BE2C (cell line): ENCODE results near the gene MAP4.
A peak's percentile ranks its signal among the peaks of the same experiment; 100 is the strongest.

ENCODE experiments used
- DNase-seq: peaks from one replicate; pipeline ENCODE4 v3.0.0-alpha.2; 2020
- H3K27me3 ChIP-seq: fragments of 250-450 bp; sonication (Bioruptor Pico); 2 replicates; pipeline ENCODE4 v1.5.1; 2020; ENCODE audit warnings: mild to moderate bottlenecking
- H3K36me3 ChIP-seq: fragments of 250-450 bp; sonication (Bioruptor Pico); 2 replicates; pipeline ENCODE4 v1.5.1; 2020; ENCODE audit warnings: mild to moderate bottlenecking
- H3K4me1 ChIP-seq: fragments of 250-450 bp; sonication (Bioruptor Pico); 2 replicates; pipeline ENCODE4 v1.5.1; 2020
- H3K4me3 ChIP-seq: 2 replicates; pipeline ENCODE4 v1.5.1; 2011; ENCODE audit warnings: low read depth, low read length
- H3K9me3 ChIP-seq: fragments of 250-450 bp; sonication (Bioruptor Pico); 2 replicates; pipeline ENCODE4 v1.5.1; 2020
- CTCF ChIP-seq: IDR thresholded peaks from 2 replicates; pipeline ENCODE4 v1.5.1; 2012; ENCODE audit warnings: mild to moderate bottlenecking, low read depth, low read length

The MAP4 gene

DNA sequence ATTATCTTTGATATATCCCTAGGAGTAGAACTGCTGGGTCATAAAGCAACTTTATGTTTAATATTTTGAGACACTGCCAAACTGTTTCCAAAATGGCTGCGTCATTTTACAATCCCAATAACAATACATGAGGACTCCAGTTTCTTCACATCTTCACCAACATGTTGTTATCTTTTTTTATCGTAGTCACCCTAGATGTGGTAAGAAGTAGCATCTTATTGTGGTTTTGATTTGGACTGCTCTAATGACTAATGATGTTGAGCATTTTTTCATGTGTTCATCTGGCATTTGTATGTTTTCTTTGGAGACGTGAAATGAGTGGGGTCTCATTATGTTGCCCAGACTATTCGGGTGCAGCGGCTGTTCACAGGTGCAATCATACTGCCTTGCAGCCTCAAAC is 83.8 kb downstream of the MAP4 start:
- no peaks in the 10 kb centered on the region for H3K36me3 ChIP-seq
- no peaks in the 10 kb centered on the region for H3K9me3 ChIP-seq
- H3K27me3 ChIP-seq, result no peaks in the 10 kb centered on the region
- no peaks in the 10 kb centered on the region for H3K4me1 ChIP-seq
- TF ChIP-seq CTCF, result no peak
- DNase-seq, result no peak
- H3K4me3 ChIP-seq, result no peak overlapping the region

DNA sequence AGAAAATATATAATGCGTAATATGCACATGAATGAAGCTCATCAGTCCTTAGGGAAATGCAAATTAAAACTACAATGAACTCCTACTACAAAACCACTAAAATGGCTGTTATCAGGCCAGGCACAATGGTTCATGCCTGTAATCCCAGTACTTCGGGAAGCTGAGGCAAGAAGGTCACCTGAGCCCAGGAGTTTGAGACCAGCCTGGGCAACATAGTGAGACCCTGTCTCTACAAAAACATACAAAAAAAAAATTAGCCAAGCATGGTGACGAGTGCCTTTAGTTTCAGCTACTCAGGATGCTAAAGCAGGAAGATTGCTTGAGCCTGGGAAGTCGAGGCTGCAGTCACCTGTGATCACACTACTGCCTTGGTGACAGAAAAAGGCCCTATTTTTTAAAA is 85.2 kb downstream of the MAP4 start:
- DNase-seq, result no peak
- Histone ChIP-seq H3K27me3 (no peaks in the 10 kb centered on the region), H3K4me3 (no peak overlapping the region), H3K9me3 (no peaks in the 10 kb centered on the region), H3K4me1 (no peaks in the 10 kb centered on the region), H3K36me3 (no peaks in the 10 kb centered on the region)
- TF ChIP-seq CTCF, result no peak

DNA sequence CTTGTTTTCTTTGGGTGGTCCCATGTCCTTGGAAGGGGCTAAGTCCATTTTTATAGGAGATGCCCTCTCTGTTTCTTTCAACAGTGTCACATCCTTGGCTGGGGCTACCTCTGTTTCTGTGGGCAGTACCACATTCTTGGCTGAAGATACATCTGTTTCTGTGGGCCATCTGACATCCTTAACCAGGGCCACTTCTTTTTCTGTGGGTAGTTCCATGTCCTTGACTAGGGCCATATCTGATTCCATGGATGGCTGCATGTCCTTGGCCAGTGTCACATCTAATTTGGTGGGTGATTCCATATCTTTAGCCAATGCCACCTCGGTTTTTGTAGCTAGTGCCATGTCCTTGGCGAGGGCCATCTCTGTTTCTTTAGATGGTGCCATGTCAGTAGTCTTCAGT is 99.5 kb downstream of the MAP4 start:
- no peak for TF ChIP-seq CTCF
- no peak for DNase-seq
- Histone ChIP-seq H3K4me1 (no peaks in the 10 kb centered on the region), H3K9me3 (no peaks in the 10 kb centered on the region), H3K4me3 (no peak overlapping the region), H3K36me3 (no peaks in the 10 kb centered on the region; the same call in 1 of the 2 replicates), H3K27me3 (no peaks in the 10 kb centered on the region)

DNA sequence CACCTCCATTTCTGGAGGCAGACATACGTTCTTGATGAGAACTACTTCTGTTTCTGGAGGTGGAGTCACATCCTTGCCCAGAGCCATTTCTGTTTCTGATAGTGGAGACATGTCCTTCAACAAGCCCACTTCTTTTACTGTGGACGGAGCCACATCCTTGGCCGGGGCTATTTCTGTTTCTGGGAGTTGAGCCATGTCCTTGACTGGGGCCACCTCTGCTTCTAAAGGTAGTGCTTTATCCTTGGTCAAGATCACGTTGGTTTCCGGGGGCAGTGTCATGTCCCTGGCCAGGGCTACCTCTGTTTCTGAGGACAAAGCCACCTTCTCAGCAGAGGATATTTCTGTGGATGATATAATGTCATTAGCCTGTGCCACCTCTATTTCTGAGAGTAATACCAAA is 100.0 kb downstream of the MAP4 start:
- Histone ChIP-seq H3K9me3 (no peaks in the 10 kb centered on the region), H3K4me3 (no peak overlapping the region), H3K4me1 (no peaks in the 10 kb centered on the region), H3K27me3 (no peaks in the 10 kb centered on the region), H3K36me3 (no peaks in the 10 kb centered on the region; the same call in 1 of the 2 replicates)
- no peak for DNase-seq
- TF ChIP-seq CTCF, result no peak

- no peak for TF ChIP-seq CTCF
- no peaks in the 10 kb centered on the region for H3K9me3 ChIP-seq
- H3K4me3 ChIP-seq, result no peak overlapping the region
- H3K36me3 ChIP-seq, result no peaks in the 10 kb centered on the region; the same call in 1 of the 2 replicates
- no peaks in the 10 kb centered on the region for H3K27me3 ChIP-seq
- DNase-seq, result no peak
- H3K4me1 ChIP-seq, result peaks cover 2% of the 10 kb centered on the region; the same call in 1 of the 2 replicates
Measured at GRCh38 chr3:47912006-47912504, 104.2 kb downstream of the MAP4 start.

DNA sequence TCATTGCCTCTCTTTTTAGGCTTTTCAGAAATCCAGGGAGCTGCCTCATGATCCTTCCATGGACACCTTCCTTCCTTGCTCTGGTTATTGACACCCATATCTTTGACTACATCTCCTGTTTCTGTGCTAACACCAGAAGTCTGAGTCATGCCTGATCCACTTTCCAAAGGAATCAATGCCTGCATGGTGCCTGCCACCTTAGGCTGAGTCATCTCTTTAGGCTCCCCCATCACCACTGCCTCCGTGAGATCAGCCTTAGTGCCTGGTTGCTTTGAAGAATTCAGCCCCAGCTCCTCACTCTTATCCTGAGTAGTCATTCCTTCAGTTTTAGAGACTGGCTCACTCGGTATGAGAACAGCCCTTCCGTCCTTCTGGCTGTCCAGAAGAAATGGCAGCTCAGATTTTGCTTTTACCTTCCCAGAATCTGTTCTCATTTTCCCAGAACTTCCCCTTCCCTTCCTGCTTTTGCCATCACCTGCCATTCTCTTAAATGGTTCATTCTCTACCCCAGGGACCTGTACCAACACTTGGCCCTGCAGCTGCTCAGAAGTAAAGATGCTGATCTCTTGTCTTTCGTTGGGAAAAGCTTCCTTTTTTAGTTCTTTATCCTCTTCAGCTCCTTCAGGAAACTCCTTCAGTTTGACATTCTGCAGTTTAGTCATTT is 105.3 kb downstream of the MAP4 start:
- Histone ChIP-seq H3K9me3 (no peaks in the 10 kb centered on the region), H3K36me3 (no peaks in the 10 kb centered on the region; the same call in 1 of the 2 replicates), H3K4me1 (peaks cover 2% of the 10 kb centered on the region; the same call in 1 of the 2 replicates), H3K4me3 (no peak overlapping the region), H3K27me3 (no peaks in the 10 kb centered on the region)
- DNase-seq, result peak; percentile 37
- no peak for TF ChIP-seq CTCF
